Forelimb muscle (tissue), 1 donor: Measurements from ENCODE around the gene MYCBP2. TPM values are rescaled to one million over a fixed set of nuclear protein-coding genes. Genes with fewer than 3 reads are reported as not detected.
A peak's percentile ranks its signal among the peaks of the same experiment; 100 is the strongest.
"Not testable (repeated sequence)": the region's sequence is repeated elsewhere in the genome, so short reads cannot be mapped to it uniquely, and the experiment has no call there.

Source experiments
- DNase-seq: peaks from one replicate; pipeline ENCODE4 v3.0.0-alpha.2; 2013; ENCODE audit warnings: low read depth
- polyA plus RNA-seq: library from polyadenylated mRNA; unstranded; fragments of 120-200 nt; gene quantifications from one replicate; pipeline ENCODE4 v1.2.1, GENCODE V29; 2013; ENCODE audit not compliant: insufficient read length

MYCBP2 gene, protein sequence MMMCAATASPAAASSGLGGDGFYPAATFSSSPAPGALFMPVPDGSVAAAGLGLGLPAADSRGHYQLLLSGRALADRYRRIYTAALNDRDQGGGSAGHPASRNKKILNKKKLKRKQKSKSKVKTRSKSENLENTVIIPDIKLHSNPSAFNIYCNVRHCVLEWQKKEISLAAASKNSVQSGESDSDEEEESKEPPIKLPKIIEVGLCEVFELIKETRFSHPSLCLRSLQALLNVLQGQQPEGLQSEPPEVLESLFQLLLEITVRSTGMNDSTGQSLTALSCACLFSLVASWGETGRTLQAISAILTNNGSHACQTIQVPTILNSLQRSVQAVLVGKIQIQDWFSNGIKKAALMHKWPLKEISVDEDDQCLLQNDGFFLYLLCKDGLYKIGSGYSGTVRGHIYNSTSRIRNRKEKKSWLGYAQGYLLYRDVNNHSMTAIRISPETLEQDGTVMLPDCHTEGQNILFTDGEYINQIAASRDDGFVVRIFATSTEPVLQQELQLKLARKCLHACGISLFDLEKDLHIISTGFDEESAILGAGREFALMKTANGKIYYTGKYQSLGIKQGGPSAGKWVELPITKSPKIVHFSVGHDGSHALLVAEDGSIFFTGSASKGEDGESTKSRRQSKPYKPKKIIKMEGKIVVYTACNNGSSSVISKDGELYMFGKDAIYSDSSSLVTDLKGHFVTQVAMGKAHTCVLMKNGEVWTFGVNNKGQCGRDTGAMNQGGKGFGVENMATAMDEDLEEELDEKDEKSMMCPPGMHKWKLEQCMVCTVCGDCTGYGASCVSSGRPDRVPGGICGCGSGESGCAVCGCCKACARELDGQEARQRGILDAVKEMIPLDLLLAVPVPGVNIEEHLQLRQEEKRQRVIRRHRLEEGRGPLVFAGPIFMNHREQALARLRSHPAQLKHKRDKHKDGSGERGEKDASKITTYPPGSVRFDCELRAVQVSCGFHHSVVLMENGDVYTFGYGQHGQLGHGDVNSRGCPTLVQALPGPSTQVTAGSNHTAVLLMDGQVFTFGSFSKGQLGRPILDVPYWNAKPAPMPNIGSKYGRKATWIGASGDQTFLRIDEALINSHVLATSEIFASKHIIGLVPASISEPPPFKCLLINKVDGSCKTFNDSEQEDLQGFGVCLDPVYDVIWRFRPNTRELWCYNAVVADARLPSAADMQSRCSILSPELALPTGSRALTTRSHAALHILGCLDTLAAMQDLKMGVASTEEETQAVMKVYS (N-terminal part only)
- polyA plus RNA-seq, result 52.7 TPM

DNA sequence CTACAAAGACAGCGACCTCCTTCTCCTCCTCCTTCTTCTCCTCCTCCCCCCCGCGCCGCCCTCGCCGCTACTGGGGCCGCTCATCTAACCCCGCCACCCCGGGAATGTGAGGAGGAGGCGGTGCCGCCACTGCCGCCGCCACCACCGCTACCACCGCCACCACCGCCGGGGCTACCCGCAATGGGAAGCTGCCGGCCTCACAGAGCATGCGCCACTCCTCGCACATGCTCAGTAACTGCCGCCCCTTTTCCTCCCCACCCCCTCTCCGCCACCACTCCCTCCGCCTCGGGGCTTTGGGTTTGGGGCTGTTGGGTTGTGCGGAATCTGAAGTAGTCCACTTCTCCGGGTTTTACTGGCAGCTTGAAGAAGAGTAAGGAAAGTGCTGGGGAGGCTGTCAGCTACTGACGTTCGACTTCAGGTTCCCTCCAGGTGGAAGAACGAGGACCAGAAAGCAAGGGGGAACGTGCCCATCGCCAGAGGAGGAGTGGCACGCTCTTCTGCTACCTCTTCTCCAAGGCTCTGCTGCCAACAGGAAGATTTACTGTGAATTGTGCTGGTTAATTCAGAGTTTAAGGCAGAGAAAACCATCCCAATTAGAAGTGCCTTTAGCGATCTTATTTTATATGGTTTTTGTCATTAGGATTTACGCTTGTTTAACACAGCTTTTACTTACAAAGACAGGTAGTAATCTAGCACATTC, at the start of gene MYCBP2:
MYCBP2 (minus strand) TSS at position 190 of the 700 bp plus-strand sequence. CDS start 319 bp downstream, outside the sequence.
- DNase-seq, result peak; percentile 98

DNA sequence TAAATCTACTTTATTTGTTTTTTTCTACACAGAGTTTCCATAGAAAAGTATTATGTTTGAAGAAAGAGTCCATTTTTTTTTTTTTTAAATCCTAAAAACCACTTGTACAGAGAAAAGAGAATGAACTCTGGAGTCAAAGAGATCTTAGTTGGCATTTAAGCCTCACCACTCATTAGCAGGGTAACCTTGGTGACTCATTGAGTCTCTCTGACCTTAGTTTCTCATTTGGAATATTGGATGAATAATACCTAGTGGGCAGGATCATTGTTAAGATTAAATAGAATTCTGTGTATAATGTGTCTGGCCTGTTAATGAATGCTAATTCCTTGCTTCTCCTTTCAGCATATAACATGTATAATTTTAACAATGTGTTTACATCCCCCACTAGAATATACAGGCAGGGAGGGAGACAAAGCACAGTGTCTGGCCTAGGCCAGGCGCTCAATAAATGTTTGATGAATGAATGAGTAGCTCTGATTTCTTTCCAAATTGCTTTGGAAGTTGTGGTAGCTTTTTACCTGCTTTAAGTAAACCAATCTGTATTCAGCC, 48.7 kb upstream of the MYCBP2 start:
- DNase-seq, result no peak

DNA sequence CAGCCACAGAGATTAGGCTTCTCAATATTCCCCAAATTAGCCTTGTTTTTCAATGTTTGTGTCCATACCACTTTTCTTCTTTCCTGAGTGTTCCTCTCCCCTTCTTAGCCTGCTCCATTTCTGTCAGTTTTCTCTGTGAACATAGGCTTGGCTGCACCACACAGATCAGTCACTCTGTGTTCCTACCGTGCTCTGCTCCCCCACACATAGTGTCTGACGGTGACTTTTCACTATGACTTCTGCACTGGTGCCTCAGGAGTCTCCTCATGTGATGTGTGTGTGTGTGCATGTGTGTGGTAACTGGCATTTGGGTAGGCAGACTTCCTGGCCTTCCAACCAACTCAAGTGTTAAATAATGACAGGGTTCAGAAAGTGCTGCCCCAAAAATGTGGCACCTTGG, 47.9 kb upstream of the MYCBP2 start:
- no peak for DNase-seq

DNA sequence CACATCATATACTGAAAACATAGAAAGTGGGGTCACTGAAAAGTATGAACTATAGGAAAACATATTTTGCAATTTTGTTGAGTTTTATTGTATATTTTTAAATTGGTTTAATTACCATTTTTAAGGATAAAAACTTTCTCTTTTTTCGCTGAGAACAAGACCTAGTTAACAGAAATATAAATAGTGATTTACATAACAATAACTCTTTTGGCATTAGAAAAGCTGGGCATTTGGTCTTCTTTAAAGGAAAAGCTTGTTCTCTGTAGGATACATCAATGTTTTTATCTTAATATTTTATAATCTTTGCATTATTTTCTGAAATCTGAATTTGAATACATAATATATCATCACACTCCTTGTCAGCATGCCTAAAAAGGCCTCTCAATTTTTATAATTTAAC, 47.4 kb upstream of the MYCBP2 start:
- DNase-seq, result no peak

DNA sequence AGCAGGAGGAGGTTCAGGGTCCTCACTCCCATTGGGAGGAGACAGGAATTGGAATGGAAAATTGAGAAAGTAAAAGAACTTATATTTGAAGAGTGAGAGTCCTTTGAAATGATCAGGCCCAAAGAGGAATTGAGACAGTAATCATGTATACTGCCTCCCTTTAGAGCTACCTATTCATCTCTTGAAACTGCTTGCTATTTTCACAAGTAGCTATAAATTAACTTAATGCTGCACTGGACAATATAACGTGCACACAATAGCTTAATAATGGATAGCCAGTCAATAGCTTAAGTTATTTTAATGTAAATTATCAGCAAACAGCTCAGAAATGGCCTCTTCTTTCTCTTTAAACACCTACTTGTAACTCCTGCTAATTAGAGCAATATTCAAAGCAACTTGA, 46.6 kb upstream of the MYCBP2 start:
- no peak for DNase-seq

DNA sequence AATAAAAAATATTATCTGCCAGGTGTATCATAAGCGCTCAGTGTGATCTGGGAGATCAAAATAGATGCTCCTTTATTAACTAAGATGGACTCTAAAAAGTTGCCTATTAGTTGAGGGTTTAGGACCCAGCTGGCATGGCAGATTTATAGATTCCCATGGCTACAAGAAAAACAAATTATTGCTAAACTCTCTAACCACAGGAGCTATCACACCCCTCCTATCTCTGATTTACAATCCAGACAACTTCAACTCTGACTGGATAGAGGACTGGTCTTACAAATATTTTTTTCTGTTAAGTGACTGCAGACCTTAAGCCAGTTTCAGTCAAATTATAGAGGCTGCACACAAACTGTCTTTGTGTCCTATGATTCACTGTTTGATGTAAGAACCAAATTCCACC, 45.4 kb upstream of the MYCBP2 start:
- no peak for DNase-seq

DNA sequence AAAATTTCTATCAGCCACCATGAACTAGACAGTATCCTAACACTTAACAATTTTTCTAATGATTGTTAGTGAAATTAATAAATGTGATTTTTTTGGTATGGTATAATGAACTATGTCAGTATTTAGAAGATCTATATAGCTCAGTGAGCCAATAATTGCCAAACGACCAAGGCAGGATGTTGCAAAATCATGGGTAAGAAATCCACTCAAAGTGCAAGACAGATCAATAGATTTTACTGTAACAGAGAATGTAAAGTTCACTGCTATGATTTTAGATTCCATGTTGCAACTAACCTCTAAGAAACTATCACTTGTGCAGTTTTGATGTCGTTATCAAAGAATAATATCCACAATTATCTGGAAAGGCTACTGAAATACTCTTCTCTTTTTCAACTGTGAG, 44.0 kb upstream of the MYCBP2 start:
- DNase-seq, result no peak

DNA sequence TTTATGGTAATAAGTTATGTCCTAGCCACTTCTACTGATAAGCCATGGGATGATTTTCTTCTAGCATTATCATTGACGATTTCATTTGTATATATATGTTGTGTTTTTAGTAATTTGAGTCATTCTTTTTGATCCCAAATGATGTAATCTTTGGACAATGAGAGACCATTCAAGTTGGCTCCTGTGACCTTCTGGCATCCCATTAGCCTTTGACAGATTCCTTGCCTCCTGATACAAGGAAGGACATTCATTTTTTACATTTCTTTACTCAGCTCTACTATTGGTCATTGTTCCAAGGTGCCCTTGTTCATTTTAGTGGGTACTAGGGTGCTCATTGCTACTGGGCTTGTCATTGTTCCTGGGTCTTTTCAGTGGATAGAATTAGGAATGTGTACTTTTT, 35.3 kb upstream of the MYCBP2 start:
- no peak for DNase-seq

DNA sequence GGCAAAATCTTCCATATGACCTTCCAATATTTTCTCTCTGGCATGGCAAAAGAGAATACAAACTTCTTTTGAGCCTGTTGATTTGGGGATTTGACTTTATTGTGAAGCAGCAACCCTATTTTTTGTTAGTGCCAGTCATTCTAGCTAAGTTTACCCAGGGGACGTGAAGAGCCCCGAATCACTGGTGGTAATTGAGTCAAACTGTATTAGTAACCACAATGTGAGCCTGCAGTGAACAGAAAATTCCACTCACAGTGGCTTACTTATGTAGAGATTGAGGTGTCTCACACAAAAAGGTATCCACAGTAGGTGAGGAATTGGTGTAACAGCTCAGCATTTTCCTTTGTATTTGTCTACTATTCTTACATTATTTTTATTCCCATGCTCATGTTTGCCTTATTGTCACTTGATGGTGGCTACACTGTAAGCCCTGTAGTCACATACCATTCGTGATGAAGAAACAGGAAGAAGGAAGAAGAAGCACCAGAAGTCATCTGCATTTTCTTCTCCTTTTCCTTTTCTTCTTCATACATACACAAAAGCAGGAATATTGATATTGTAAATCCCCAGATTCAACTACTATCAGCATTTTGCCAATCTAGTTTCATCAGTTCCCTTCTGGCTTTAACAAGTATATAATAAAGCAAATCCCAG, 33.3 kb upstream of the MYCBP2 start:
- no peak for DNase-seq

DNA sequence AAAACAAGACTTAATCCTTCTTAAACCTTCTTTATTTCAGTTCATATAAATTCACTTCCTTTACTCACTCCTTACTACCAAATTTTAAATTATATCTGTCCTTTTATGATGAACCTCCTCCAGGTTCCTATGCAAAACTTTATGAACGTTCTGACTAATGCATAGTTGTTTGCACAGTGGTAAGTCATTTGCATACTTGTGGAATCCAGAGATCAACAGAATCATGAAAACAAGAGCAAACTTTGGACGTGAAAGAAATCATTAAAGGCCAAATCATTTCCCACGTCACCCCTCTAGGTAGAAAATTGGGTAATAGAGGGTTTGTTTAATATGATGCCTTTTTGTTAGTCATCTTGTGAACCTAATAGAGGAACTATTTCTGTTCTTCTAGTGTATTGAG, 32.3 kb upstream of the MYCBP2 start:
- no peak for DNase-seq

DNA sequence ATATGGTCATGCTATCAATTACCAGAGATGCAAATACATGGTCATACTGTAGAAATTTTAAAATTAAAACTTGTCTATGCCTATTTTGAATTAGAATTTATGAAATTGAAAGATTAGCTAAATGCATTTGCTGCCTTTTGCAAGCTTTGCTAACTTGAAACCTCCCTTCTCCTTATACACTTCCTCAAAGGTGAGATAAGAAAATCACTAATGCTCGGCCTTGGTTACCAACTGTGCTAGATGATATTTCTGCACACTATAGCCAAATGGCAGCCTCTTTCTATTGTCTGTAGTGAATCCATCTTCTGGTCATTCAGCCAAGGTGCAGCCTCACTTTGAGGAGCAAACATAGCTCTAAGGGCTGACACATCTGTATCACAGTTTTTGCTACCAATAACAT, 31.1 kb upstream of the MYCBP2 start:
- no peak for DNase-seq

DNA sequence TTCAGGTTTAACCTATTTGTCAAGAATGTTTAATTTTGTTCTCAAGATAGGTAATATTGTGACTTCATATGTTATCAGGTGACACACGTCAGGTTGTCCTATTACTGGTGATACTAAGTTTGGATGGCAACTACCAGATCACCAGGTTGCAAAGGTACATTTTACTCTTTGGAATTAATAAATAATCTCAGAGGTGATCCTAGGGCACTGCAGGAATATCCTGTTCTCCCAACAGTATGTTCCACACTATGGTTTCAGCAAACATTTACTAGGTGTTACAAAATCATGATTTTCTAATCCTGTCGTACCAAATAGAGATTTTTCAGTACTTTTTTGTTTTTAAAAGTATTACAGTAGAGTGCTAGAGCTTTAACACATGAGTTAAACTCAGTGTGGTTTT, 29.3 kb upstream of the MYCBP2 start:
- no peak for DNase-seq

DNA sequence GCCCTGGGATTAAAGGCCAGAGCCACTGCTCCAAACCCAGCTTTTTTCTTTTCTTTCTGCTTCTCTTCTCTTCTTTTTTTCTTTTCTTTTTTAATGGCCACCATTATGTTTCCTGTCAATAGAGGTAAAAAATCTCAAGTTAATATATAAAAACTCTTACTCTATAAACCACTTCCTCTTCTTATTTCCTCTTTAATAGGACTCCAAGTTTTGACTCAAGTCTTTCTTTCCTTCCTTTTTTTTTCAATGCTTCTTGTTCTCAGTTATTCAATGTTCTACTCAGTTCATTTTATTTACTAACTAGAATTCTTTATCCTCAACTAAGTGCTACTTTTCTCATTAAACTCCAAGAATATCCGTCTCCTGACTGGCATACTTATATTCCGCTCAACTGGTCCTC, 27.1 kb upstream of the MYCBP2 start:
- no peak for DNase-seq

DNA sequence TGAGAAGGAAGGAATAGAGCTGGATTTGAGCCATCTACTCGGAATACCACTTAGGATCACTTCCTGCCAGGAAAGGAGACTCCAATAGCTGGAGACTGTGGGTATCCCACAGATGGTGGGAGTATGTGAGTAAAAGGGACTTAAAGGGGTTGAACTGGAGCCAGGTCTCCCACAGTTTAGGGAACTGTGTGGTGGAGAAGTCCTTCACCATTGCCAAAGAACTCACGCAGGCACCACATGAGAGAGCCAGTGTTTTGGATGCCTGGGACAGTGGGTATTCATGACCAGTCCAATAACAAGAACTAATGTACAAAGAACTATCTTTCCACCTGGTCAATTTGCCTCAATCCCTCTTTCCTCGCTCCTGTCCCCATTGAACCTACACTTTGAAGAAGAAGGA, 24.4 kb upstream of the MYCBP2 start:
- DNase-seq, result no peak

DNA sequence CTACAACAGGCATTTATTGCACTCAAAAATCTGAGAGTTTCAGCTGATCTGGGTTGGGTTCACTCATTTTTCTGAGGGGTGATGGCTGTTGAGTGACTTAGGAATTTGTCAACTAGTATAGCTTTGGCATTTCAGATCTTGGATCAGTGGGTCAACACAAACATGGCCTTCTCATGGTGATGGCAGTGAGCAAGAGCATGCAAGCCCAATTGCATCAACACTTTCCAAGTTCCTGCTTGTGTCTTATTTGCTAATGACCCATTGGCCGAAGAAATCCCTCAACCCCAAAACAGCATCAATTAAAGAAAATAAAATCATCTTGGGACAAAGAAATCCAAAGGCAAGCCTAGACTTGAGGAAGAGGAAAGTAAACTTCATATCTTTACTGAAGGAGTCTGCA, 23.9 kb upstream of the MYCBP2 start:
- no peak for DNase-seq

DNA sequence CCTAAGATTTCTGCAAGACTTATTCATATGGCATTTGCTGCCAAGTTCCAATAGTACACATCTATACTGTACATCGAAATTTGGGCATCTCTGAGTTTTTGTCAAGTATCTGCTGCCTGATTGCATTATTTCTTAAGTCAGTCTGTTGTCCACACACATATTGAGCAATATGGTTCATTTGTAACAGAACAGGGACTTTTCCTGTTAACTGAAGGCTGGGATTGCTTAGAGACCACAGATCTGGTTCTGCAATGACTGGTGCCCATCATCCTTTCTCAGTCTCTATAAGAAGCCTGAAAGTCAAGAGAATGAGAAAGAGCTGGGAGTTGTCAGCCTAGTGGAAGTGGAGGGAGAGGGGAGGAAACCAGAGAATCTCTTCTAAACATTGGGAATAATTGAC, 22.5 kb upstream of the MYCBP2 start:
- DNase-seq, result no peak

DNA sequence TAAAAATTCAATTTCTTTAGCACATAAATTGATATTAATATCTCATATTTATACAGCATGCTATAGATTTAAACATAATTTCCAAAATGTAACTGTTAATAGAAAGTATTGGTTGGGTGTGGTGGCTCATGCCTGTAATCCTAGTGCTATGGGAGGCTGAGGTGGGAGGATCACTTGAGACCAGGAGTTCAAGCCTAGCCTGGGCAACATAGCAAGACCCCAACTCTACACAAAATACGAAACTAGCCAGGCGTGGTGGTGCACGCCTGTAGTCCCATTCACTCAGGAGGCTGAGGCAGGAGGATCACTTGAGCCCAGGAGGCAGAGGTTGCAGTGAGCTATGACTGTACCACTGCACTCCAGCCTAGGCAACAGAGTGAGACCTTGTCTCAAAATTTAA, 20.5 kb upstream of the MYCBP2 start:
- not testable (repeated sequence) for DNase-seq

DNA sequence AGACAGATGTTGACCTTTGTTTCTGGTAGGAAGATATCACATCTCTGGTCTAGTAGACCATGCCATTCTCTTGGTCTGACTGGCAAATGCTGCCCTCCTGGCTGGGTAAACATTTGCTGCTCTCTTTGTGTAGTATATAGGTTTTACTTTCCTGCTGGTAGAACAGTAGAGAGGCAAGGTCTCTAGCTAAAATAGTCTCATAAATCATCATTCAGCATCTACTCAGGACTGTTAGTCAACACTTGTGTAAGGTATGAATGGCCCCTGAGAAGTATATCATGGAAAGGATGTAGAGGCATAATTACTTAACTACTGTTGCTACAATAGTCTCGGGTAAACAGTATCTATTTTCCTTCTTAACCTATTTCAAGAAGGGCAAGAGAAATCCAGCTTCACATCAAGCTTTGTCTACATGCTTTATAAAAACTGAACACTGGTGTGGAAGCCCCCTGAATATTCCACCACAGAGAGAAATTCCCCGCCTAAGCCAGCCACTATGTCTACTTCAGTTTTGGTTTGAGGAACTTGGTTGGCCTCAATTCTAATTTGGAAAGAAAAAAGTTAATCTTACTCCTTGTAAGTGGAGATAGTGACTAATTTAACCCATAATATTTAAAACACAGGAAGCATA, 18.4 kb upstream of the MYCBP2 start:
- no peak for DNase-seq

DNA sequence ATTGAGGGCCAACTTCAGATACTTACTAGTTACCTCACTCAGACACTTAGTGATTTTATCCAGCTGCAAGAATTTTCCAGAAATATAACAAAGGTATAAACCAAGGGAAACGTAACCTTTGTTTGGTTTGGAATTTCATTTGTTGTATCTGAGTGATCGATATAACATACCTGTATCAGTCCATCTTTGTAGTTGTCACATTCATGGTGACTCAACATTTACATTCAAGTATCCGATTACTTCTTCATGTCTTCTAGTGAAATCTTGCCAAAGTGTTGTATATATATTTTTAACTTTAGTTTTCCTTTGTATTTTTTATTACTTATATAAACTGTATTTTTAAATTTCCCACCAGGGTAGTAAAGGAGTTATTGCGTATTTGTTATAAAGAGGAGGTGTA, 16.9 kb upstream of the MYCBP2 start:
- DNase-seq, result no peak

DNA sequence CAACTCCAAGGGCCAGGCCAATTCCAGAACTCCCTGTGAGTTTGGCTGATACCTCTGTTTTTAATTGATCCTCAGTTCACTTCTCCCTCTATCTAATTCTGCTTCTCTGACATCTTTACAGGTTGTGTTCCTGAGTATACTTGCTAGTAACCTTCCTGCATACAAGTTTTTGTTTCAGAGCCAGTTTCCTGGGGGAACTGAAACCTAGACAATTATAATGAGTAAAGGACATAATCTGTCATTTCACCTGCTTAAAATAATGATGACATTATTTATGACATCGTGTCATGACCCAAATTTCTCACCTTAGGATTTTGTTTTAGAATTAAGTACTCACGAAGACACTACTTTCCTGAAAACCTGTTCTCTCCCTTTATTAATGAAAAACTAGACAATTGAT, 12.5 kb upstream of the MYCBP2 start:
- DNase-seq, result no peak
